K562 (cell line): Measurements from ENCODE around the gene MPC1. TPM values are rescaled to one million over a fixed set of nuclear protein-coding genes. Genes with fewer than 3 reads are reported as not detected.

Source experiments
- ATAC-seq: fragments of 200-7000 bp; cut with Tn5 transposase; 3 replicates; pipeline ENCODE4 v1.9.1; 2020; ENCODE audit warnings: moderate library complexity
- BruUV-seq: library from RNA; stranded (reverse); fragments of 400-500 nt; replicated peaks from 2 replicates; lab custom pipeline; 2021; lab: Mats Ljungman, UMichigan
- CTCF ChIA-PET: fragments of 300-600 bp; formaldehyde crosslinking; extraction: SDS; loops from one replicate; lab custom pipeline; 2021; ENCODE audit warnings: low intra/inter-chr PET ratio; lab: Yijun Ruan, JAX
- POLR2A ChIA-PET: fragments of 300-600, 350-650 bp; sonication (Branson Sonifier 250); formaldehyde crosslinking; extraction: SDS; loops from one replicate; lab custom pipeline; 2021; ENCODE audit warnings: antibody characterized with exemption, inconsistent platforms; lab: Yijun Ruan, JAX
- DNase-seq, 4 experiments: peaks; one replicate each; pipeline versions ENCODE4 v3.0.0 to v3.0.0-alpha.2; 2011 to 2018; ENCODE audit warnings: low spot score in 3 of 4, mixed read lengths in 3 of 4; ENCODE audit errors: extremely low read depth in 1 of 4
- FAIRE-seq: peaks from 2 replicates; lab custom pipeline; 2011; peaks lifted over from hg19 to GRCh38; lab: Jason Lieb, UNC
- H2AFZ ChIP-seq: 2 replicates; pipeline ENCODE4 v1.6.0; 2011; ENCODE audit warnings: low read depth, low read length, control low read depth, inconsistent platforms
- H3K27ac ChIP-seq: fragments of 200-600 bp; 3 replicates; pipeline ENCODE4 v1.8.0; 2011; ENCODE audit warnings: low read depth, mild to moderate bottlenecking, control low read depth, inconsistent platforms, low read length, moderate library complexity, mixed read lengths; ENCODE audit errors: extremely low read depth
- H3K27me3 ChIP-seq, 2 experiments: fragments of 300-600 bp in 1 of 2; 2 replicates in 1 of 2; 3 replicates in 1 of 2; pipeline versions ENCODE4 v1.6.0 to v1.8.0; 2011; ENCODE audit warnings: inconsistent platforms in 2 of 2, low read length in 2 of 2, mild to moderate bottlenecking in 1 of 2, mixed read lengths in 1 of 2, moderate library complexity in 1 of 2; ENCODE audit not compliant: control insufficient read depth in 2 of 2, insufficient read depth in 2 of 2
- H3K36me3 ChIP-seq: fragments of 300-600 bp; 3 replicates; pipeline ENCODE4 v1.8.0; 2011; ENCODE audit warnings: mild to moderate bottlenecking, low read length, inconsistent platforms; ENCODE audit not compliant: control insufficient read depth, insufficient read depth
- H3K4me1 ChIP-seq, 2 experiments: fragments of 200-600 bp in 1 of 2; replicated peaks in 1 of 2; 2 replicates in 1 of 2; 3 replicates in 1 of 2; pipeline versions ENCODE4 v1.5.1 to v1.8.0; 2011; ENCODE audit warnings: inconsistent platforms in 2 of 2, low read length in 2 of 2, mild to moderate bottlenecking in 1 of 2, mixed read lengths in 1 of 2, moderate library complexity in 1 of 2; ENCODE audit not compliant: control insufficient read depth in 2 of 2, insufficient read depth in 2 of 2
- H3K4me2 ChIP-seq: 2 replicates; pipeline ENCODE4 v1.6.1; 2011; ENCODE audit warnings: low read length, control low read depth, inconsistent platforms, mixed read lengths; ENCODE audit not compliant: insufficient read depth
- H3K4me3 ChIP-seq: fragments of 200-600 bp; sonication (generic), shearing (Covaris generic); 2 replicates; pipeline ENCODE4 v1.5.1; 2016; ENCODE audit warnings: control low read depth, inconsistent platforms
- H3K79me2 ChIP-seq: fragments of 200-600 bp; 3 replicates; pipeline ENCODE4 v1.8.0; 2011; ENCODE audit warnings: low read length, inconsistent platforms; ENCODE audit not compliant: control insufficient read depth, insufficient read depth
- H3K9ac ChIP-seq, 2 experiments: 2 replicates each; pipeline versions ENCODE4 v1.6.0 to v1.6.1; 2011; ENCODE audit warnings: low read depth in 2 of 2, low read length in 2 of 2, control low read depth in 1 of 2, inconsistent platforms in 1 of 2, mild to moderate bottlenecking in 1 of 2, mixed read lengths in 1 of 2; ENCODE audit not compliant: insufficient read depth in 1 of 2
- H3K9me1 ChIP-seq: one replicate; pipeline ENCODE4 v1.6.0; 2011; ENCODE audit warnings: inconsistent platforms, mild to moderate bottlenecking, low read length, moderate library complexity; ENCODE audit not compliant: control insufficient read depth, insufficient read depth
- H3K9me3 ChIP-seq: replicated peaks from 2 replicates; pipeline ENCODE4 v1.5.1; 2011; ENCODE audit warnings: low read depth, low read length, inconsistent platforms; ENCODE audit not compliant: control insufficient read depth, insufficient read depth
- H4K20me1 ChIP-seq: replicated peaks from 2 replicates; pipeline ENCODE4 v1.6.1; 2011; ENCODE audit warnings: low read length, inconsistent platforms, mixed read lengths; ENCODE audit not compliant: control insufficient read depth, insufficient read depth
- BCLAF1 ChIP-seq, 2 experiments: fragments of 450-650 bp in 1 of 2; IDR thresholded peaks; 2 replicates each; pipeline ENCODE4 v1.6.1; 2011 to 2017; ENCODE audit warnings: low read depth in 2 of 2, antibody characterized with exemption in 1 of 2, borderline replicate concordance in 1 of 2, low read length in 1 of 2, mild to moderate bottlenecking in 1 of 2, mixed read lengths in 1 of 2; ENCODE audit not compliant: control insufficient read depth in 1 of 2
- WGBS: fragments of 100-300 bp; shearing (Covaris generic); methylation state at CpG from one replicate; pipeline ENCODE4 v1.1.6; 2016; ENCODE audit warnings: low coverage, mixed read lengths; ENCODE audit not compliant: insufficient coverage; ENCODE audit errors: missing lambda C conversion rate; 5-methylcytosine and 5-hydroxymethylcytosine counted together
- in situ Hi-C: fragments of 300-500 bp; cut with MboI; formaldehyde crosslinking; loops from 4 replicates; pipeline ENCODE4 v1.15.0; 2018; ENCODE audit warnings: inconsistent platforms, mixed read lengths
- intact Hi-C: fragments of 100-400 bp; cut with micrococcal nuclease; formaldehyde crosslinking; loops from 2 replicates; pipeline ENCODE4 v1.14.2; 2022
- polyA plus RNA-seq, 8 experiments: library from polyadenylated mRNA; depleted of rRNA in 4 of 8; stranded (reverse) in 5 of 8; unstranded in 3 of 8; fragments of >200 nt; fragmentation: Nextera tagmentation in 2 of 8; fragmentation: Illumina TruSeq in 1 of 8; extraction: Ambion mirVana in 2 of 8; extraction: Trizol in 1 of 8; gene quantifications; 2 replicates each; pipeline versions ENCODE4 v1.2.1 to v1.2.3, GENCODE V29; 2011 to 2014; ENCODE audit warnings: inconsistent platforms in 1 of 8, missing spikeins in 1 of 8
- total RNA-seq, 7 experiments: library from RNA; depleted of rRNA in 6 of 7; stranded (reverse); fragments of >200 nt in 6 of 7; fragmentation: Illumina TruSeq in 2 of 7; extraction: Trizol in 2 of 7; gene quantifications; 2 replicates each; pipeline versions ENCODE4 v1.2.1 to v1.2.3, GENCODE V29; 2011 to 2021; ENCODE audit warnings: low replicate concordance in 1 of 7

The MPC1 gene
- total and polyA plus RNA-seq, 9 of the 15 experiments (the other 6 are each of a cell fraction or from before 2014, with no cell fraction given), result 78.6 to 185 (median 138) TPM

GRCh38 chr6:166379103-166379586, 3.6 kb downstream of the MPC1 start:
- POLR2A ChIA-PET, result interaction anchor here (0.6 to 1.6 kb wide), 2 partner anchors 15 to 17 kb away, joined by 3 to 4 read pairs; no protein-coding TSS in a partner anchor
- no peak for FAIRE-seq
- no TSS peak for BruUV-seq

More at GRCh38 chr6:166379103-166379586, 3.6 kb downstream of the MPC1 start:
- no peaks in the 10 kb centered on the region for H3K9me1 ChIP-seq
- DNase-seq, result no peak
- CTCF ChIA-PET, result no interaction called here
- no peaks in the 10 kb centered on the region for H3K9me3 ChIP-seq
- H3K4me2 ChIP-seq, result no peak overlapping the region
- peaks cover 63% of the 10 kb centered on the region for H3K79me2 ChIP-seq
- no peak overlapping the region for H3K27ac ChIP-seq
- no peak overlapping the region for H3K4me3 ChIP-seq
- no peak overlapping the region for H3K9ac ChIP-seq
- 78% methylated on average over 1 of the region's 1 CpG for WGBS
- intact Hi-C loops (no loop called here), in situ Hi-C loops (loop anchor here (5.0 kb wide), 1 partner anchor 47 kb away; no protein-coding TSS in a partner anchor)
- H2AFZ ChIP-seq, result no peak overlapping the region
- H4K20me1 ChIP-seq, result no peaks in the 10 kb centered on the region
- no peak for TF ChIP-seq BCLAF1 (IDR thresholded peaks at IDR 0.05; ENCODE audit: borderline replicate concordance in 1 of 2, control insufficient read depth in 1 of 2, low read depth in 2 of 2, low read length in 1 of 2)
- ATAC-seq, result no peak
- peaks cover 4% of the 10 kb centered on the region; the same call in 1 of the 3 replicates for H3K36me3 ChIP-seq
- peaks cover 3 to 20% of the 10 kb centered on the region in 2 experiments; a peak in 2 of 5 replicates for H3K4me1 ChIP-seq
- H3K27me3 ChIP-seq, result no peaks in the 10 kb centered on the region
